H9 (cell line): Measurements from ENCODE around the gene EIF2S3. TPM values are rescaled to one million over a fixed set of nuclear protein-coding genes. Genes with fewer than 3 reads are reported as not detected.

Source experiments
- DNase-seq: peaks from one replicate; pipeline ENCODE4 v3.0.0-alpha.2; 2017
- H2AFZ ChIP-seq: one replicate; pipeline ENCODE4 v1.6.1; 2013; ENCODE audit warnings: mild to moderate bottlenecking, low read length, control low read depth, moderate library complexity
- H2AK5ac ChIP-seq: 2 replicates; pipeline ENCODE4 v1.6.1; 2013; ENCODE audit warnings: low read length, control low read depth, mixed read lengths; ENCODE audit not compliant: insufficient read length
- H2BK120ac ChIP-seq: one replicate; pipeline ENCODE4 v1.6.1; 2013; ENCODE audit warnings: low read depth, mild to moderate bottlenecking, low read length, control low read depth, inconsistent platforms; ENCODE audit not compliant: poor library complexity, severe bottlenecking
- H2BK12ac ChIP-seq: 2 replicates; pipeline ENCODE4 v1.6.1; 2013; ENCODE audit warnings: low read length, control low read depth, mixed read lengths, low read depth; ENCODE audit not compliant: insufficient read length
- H2BK15ac ChIP-seq: 2 replicates; pipeline ENCODE4 v1.6.1; 2013; ENCODE audit warnings: low read depth, low read length, control low read depth
- H2BK20ac ChIP-seq: one replicate; pipeline ENCODE4 v1.6.1; 2013; ENCODE audit warnings: low read depth, mild to moderate bottlenecking, low read length, control low read depth, inconsistent platforms; ENCODE audit not compliant: poor library complexity, severe bottlenecking
- H2BK5ac ChIP-seq: 2 replicates; pipeline ENCODE4 v1.6.1; 2013; ENCODE audit warnings: low read length, control low read depth, mixed read lengths; ENCODE audit not compliant: insufficient read length
- H3K14ac ChIP-seq: 2 replicates; pipeline ENCODE4 v1.6.1; 2013; ENCODE audit warnings: low read length, control low read depth; ENCODE audit not compliant: insufficient read depth
- H3K18ac ChIP-seq: 2 replicates; pipeline ENCODE4 v1.6.1; 2013; ENCODE audit warnings: low read depth, mild to moderate bottlenecking, mixed read lengths, low read length, control low read depth; ENCODE audit not compliant: insufficient read length
- H3K23ac ChIP-seq: 2 replicates; pipeline ENCODE4 v1.6.1; 2013; ENCODE audit warnings: low read length, control low read depth, mixed read lengths, low read depth; ENCODE audit not compliant: insufficient read length
- H3K23me2 ChIP-seq: 2 replicates; pipeline ENCODE4 v1.6.1; 2013; ENCODE audit warnings: low read depth, mild to moderate bottlenecking, mixed read lengths, low read length, control low read depth; ENCODE audit not compliant: insufficient read length, poor library complexity, severe bottlenecking
- H3K27ac ChIP-seq: 2 replicates; pipeline ENCODE4 v1.5.1; 2013; ENCODE audit warnings: low read length, control low read depth, mixed read lengths, low read depth; ENCODE audit not compliant: insufficient read length
- H3K27me3 ChIP-seq: 2 replicates; pipeline ENCODE4 v1.6.1; 2013; ENCODE audit warnings: low read length, control low read depth, inconsistent platforms; ENCODE audit not compliant: insufficient read depth
- H3K4ac ChIP-seq: 2 replicates; pipeline ENCODE4 v1.6.1; 2013; ENCODE audit warnings: low read depth, mild to moderate bottlenecking, control low read depth, inconsistent platforms, low read length, moderate library complexity
- H3K4me1 ChIP-seq: 2 replicates; pipeline ENCODE4 v1.6.1; 2013; ENCODE audit warnings: low read length, control low read depth, inconsistent platforms; ENCODE audit not compliant: insufficient read depth
- H3K4me2 ChIP-seq: 2 replicates; pipeline ENCODE4 v1.6.1; 2013; ENCODE audit warnings: low read length, control low read depth, mixed read lengths; ENCODE audit not compliant: insufficient read length, insufficient read depth
- H3K56ac ChIP-seq: 2 replicates; pipeline ENCODE4 v1.6.1; 2013; ENCODE audit warnings: low read depth, mild to moderate bottlenecking, mixed read lengths, low read length, control low read depth; ENCODE audit not compliant: insufficient read length
- H3K79me1 ChIP-seq: 2 replicates; pipeline ENCODE4 v1.6.1; 2013; ENCODE audit warnings: low read depth, mild to moderate bottlenecking, moderate library complexity, low read length, control low read depth, inconsistent platforms; ENCODE audit not compliant: insufficient read depth, poor library complexity, severe bottlenecking
- H3K79me2 ChIP-seq: 2 replicates; pipeline ENCODE4 v1.6.1; 2013; ENCODE audit warnings: low read length, control low read depth, inconsistent platforms; ENCODE audit not compliant: insufficient read depth
- H3K9ac ChIP-seq: 2 replicates; pipeline ENCODE4 v1.6.1; 2013; ENCODE audit warnings: low read length, control low read depth, mixed read lengths; ENCODE audit not compliant: insufficient read length; ENCODE audit errors: extremely low read depth
- H3K9me3 ChIP-seq: one replicate; pipeline ENCODE4 v1.6.1; 2013; ENCODE audit warnings: low read depth, low read length, inconsistent platforms; ENCODE audit not compliant: control insufficient read depth
- H3T11ph ChIP-seq: one replicate; pipeline ENCODE4 v1.6.1; 2013; ENCODE audit warnings: mild to moderate bottlenecking, low read length, control low read depth, inconsistent platforms
- H4K20me1 ChIP-seq: one replicate; pipeline ENCODE4 v1.6.1; 2013; ENCODE audit not compliant: control insufficient read depth, insufficient read length, insufficient read depth
- H4K5ac ChIP-seq: 2 replicates; pipeline ENCODE4 v1.6.1; 2013; ENCODE audit warnings: low read depth, mild to moderate bottlenecking, mixed read lengths, low read length, control low read depth; ENCODE audit not compliant: insufficient read length
- H4K8ac ChIP-seq: replicated peaks from 2 replicates; pipeline ENCODE4 v1.6.1; 2013; ENCODE audit warnings: low read length, control low read depth, mixed read lengths, low read depth; ENCODE audit not compliant: insufficient read length
- H4K91ac ChIP-seq: 2 replicates; pipeline ENCODE4 v1.6.1; 2013; ENCODE audit warnings: low read depth, mild to moderate bottlenecking, moderate library complexity, mixed read lengths, low read length, control low read depth; ENCODE audit not compliant: insufficient read length
- H3K27ac Mint-ChIP-seq, 3 experiments: 2 replicates in 2 of 3; 3 replicates in 1 of 3; pipeline ENCODE4 v1.8.0; 2020 to 2021; ENCODE audit warnings: mixed read lengths in 3 of 3, mild to moderate bottlenecking in 1 of 3, moderate library complexity in 1 of 3
- H3K27me3 Mint-ChIP-seq: 2 replicates; pipeline ENCODE4 v1.8.0; 2021; ENCODE audit warnings: low read depth, mild to moderate bottlenecking, moderate library complexity, mixed read lengths
- H3K36me3 Mint-ChIP-seq, 3 experiments: 2 replicates in 2 of 3; 3 replicates in 1 of 3; pipeline ENCODE4 v1.8.0; 2020 to 2021; ENCODE audit warnings: low read depth in 3 of 3, mixed read lengths in 3 of 3; ENCODE audit not compliant: insufficient read depth in 1 of 3
- H3K4me1 Mint-ChIP-seq, 2 experiments: 2 replicates each; pipeline ENCODE4 v1.8.0; 2020; ENCODE audit warnings: mixed read lengths in 2 of 2
- H3K4me3 Mint-ChIP-seq, 2 experiments: 2 replicates in 1 of 2; 3 replicates in 1 of 2; pipeline ENCODE4 v1.8.0; 2020 to 2021; ENCODE audit warnings: mild to moderate bottlenecking in 2 of 2, mixed read lengths in 2 of 2, moderate library complexity in 1 of 2
- H3K9me3 Mint-ChIP-seq, 2 experiments: 2 replicates in 1 of 2; 3 replicates in 1 of 2; pipeline ENCODE4 v1.8.0; 2020; ENCODE audit warnings: mild to moderate bottlenecking in 2 of 2, mixed read lengths in 2 of 2, moderate library complexity in 1 of 2
- WGBS: extraction: QIAGEN DNeasy Blood & Tissue Kit; methylation state at CpG from one replicate; pipeline ENCODE4 v1.1.7; 2013; ENCODE audit warnings: missing lambda C conversion rate, low lambda C conversion rate, mixed read lengths; ENCODE audit not compliant: insufficient read length; ENCODE audit errors: extremely low coverage; 5-methylcytosine and 5-hydroxymethylcytosine counted together
- total RNA-seq: library from RNA; stranded (reverse); gene quantifications from 2 replicates; pipeline ENCODE4 v1.2.1, GENCODE V29; 2021
- TF ChIP-seq, protein P1 (sequence below): fragments of 200-600 bp; sonication (generic); conservative IDR thresholded peaks from 3 replicates; pipeline ENCODE4 v1.8.0; 2021; ENCODE audit warnings: antibody characterized with exemption, mild to moderate bottlenecking

EIF2S3 gene
- total RNA-seq, 1 experiment from 2014 or later, result 598 TPM

DNA sequence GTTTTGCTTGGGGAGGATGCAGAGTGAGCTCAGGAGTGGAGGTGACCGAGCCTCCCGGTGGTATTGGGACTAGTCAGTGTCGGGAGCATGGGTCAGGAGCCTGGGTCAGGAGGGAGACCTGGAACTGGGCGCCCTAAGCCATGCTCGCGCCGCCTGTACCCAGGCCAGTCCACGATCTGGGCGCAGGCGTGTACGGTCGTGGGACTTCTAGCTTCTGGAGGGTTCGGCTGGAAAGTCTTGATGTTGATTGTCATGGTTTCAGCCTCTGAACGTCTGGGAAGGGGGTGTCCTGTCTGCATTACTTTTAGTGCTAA, 244 bp downstream of the EIF2S3 start:
- Histone ChIP-seq H3K23ac (peak overlapping the region; percentile 3), H3K4me2 (no peak overlapping the region), H3K23me2 (peaks cover 2% of the 10 kb centered on the region), H3K9ac (no peak overlapping the region), H3K18ac (peak overlapping the region; percentile 98), H2AFZ (no peak overlapping the region), H2BK120ac (no peak overlapping the region), H2BK12ac (peak overlapping the region; percentile 28), H4K20me1 (no peaks in the 10 kb centered on the region), H3K56ac (peak overlapping the region; percentile 97), H3K4me1 (no peaks in the 10 kb centered on the region), H3T11ph (no peak overlapping the region), H3K14ac (peak overlapping the region; percentile 96), H3K79me1 (peaks cover 5% of the 10 kb centered on the region), H3K27ac (peak overlapping the region; percentile 87), H2AK5ac (no peak overlapping the region), H2BK15ac (no peak overlapping the region), H4K8ac (peak overlapping the region; percentile 79), H2BK5ac (peak overlapping the region; percentile 90), H3K4ac (no peak overlapping the region; the same call in 1 of the 2 replicates), H2BK20ac (no peak overlapping the region), H4K5ac (peak overlapping the region; percentile 97), H3K27me3 (no peaks in the 10 kb centered on the region), H3K79me2 (peaks cover 2% of the 10 kb centered on the region; the same call in 1 of the 2 replicates), H4K91ac (peak overlapping the region; percentile 40), H3K9me3 (no peaks in the 10 kb centered on the region)
- no peaks in the 10 kb centered on the region; a peak in 1 of 5 replicates for H3K9me3 Mint-ChIP-seq
- TF ChIP-seq, protein P1, sequence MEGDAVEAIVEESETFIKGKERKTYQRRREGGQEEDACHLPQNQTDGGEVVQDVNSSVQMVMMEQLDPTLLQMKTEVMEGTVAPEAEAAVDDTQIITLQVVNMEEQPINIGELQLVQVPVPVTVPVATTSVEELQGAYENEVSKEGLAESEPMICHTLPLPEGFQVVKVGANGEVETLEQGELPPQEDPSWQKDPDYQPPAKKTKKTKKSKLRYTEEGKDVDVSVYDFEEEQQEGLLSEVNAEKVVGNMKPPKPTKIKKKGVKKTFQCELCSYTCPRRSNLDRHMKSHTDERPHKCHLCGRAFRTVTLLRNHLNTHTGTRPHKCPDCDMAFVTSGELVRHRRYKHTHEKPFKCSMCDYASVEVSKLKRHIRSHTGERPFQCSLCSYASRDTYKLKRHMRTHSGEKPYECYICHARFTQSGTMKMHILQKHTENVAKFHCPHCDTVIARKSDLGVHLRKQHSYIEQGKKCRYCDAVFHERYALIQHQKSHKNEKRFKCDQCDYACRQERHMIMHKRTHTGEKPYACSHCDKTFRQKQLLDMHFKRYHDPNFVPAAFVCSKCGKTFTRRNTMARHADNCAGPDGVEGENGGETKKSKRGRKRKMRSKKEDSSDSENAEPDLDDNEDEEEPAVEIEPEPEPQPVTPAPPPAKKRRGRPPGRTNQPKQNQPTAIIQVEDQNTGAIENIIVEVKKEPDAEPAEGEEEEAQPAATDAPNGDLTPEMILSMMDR, result no peak
- WGBS, result no CpG with 5 or more reads among the region's 14 CpGs
- H3K36me3 Mint-ChIP-seq, result peaks cover 26 to 30% (median 29%) of the 10 kb centered on the region in 3 experiments
- H3K4me3 Mint-ChIP-seq, result no peak overlapping the region
- no peak for DNase-seq
- no peaks in the 10 kb centered on the region for H3K27me3 Mint-ChIP-seq
- no peak overlapping the region; a peak in 2 of 7 replicates for H3K27ac Mint-ChIP-seq
- H3K4me1 Mint-ChIP-seq, result peaks cover 9 to 12% of the 10 kb centered on the region in 2 experiments
